H1 (cell line): ENCODE data around the gene EPB41L4A.

Experiments
- POLR2A ChIP-seq, 2 experiments: IDR thresholded peaks; 1 replicate in 1 of 2; 2 replicates in 1 of 2; pipeline ENCODE4 v1.6.1; 2011; ENCODE audit warnings: low read depth in 2 of 2, low read length in 2 of 2, mild to moderate bottlenecking in 2 of 2; ENCODE audit errors: control extremely low read depth in 1 of 2
- TF ChIP-seq, protein P1 (sequence below), 3 experiments: IDR thresholded peaks; 1 replicate in 2 of 3; 2 replicates in 1 of 3; pipeline versions ENCODE4 v1.5.1 to v1.6.1; 2011; ENCODE audit warnings: low read length in 3 of 3, mild to moderate bottlenecking in 3 of 3, inconsistent platforms in 2 of 3, low read depth in 1 of 3, moderate library complexity in 1 of 3; ENCODE audit not compliant: insufficient read depth in 1 of 3; ENCODE audit errors: control extremely low read depth in 1 of 3

DNA sequence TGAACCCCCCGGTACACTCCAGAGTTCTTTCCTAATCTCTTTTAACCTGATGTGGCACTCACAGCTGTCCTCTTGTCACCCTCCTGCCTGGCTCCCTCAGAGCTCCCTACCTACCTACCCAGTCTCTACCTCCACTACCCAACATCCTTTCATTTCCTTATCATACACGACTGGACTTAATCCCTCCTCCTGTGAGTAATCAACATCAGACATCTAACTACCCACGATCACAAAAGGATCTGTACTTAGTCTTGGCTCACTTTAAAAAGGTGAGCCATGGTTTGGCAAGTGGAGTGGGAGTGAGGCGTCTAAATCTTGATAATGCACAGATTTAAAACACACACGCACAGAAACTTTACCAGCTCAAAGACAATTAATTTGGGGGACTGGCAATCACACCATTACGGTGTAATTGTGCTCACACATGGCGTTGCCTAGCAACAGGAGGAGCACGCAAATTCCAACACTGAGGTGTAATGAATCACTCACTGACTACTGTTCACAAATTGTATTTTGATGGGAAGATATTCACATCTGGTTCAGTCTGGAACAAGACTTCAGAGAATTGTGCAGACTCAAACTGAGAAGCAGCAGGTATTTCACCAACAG is 235.9 kb downstream of the EPB41L4A start:
- TF ChIP-seq, protein P1, sequence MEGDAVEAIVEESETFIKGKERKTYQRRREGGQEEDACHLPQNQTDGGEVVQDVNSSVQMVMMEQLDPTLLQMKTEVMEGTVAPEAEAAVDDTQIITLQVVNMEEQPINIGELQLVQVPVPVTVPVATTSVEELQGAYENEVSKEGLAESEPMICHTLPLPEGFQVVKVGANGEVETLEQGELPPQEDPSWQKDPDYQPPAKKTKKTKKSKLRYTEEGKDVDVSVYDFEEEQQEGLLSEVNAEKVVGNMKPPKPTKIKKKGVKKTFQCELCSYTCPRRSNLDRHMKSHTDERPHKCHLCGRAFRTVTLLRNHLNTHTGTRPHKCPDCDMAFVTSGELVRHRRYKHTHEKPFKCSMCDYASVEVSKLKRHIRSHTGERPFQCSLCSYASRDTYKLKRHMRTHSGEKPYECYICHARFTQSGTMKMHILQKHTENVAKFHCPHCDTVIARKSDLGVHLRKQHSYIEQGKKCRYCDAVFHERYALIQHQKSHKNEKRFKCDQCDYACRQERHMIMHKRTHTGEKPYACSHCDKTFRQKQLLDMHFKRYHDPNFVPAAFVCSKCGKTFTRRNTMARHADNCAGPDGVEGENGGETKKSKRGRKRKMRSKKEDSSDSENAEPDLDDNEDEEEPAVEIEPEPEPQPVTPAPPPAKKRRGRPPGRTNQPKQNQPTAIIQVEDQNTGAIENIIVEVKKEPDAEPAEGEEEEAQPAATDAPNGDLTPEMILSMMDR (IDR thresholded peaks at IDR 0.05; ENCODE audit: control extremely low read depth in 1 of 3, insufficient read depth in 1 of 3, low read depth in 1 of 3, low read length in 3 of 3) = no peak
- TF ChIP-seq POLR2A (IDR thresholded peaks at IDR 0.05; ENCODE audit: control extremely low read depth in 1 of 2, low read depth in 2 of 2, low read length in 2 of 2) = no peak
